GM12875 (cell line): ENCODE measurements around the gene USP48.

Source experiments
- H3K4me3 ChIP-seq: one replicate; pipeline ENCODE4 v1.5.1; 2011; ENCODE audit warnings: low read depth, low read length, control low read depth
- CTCF ChIP-seq: IDR thresholded peaks from 2 replicates; pipeline ENCODE4 v1.5.1; 2011; ENCODE audit warnings: low read depth, mild to moderate bottlenecking, control low read depth, inconsistent platforms, low read length, moderate library complexity, borderline replicate concordance; ENCODE audit not compliant: insufficient read depth

USP48 gene

GRCh38 chr1:21652101-21652936, 130.6 kb downstream of the USP48 start:
- no peak overlapping the region for H3K4me3 ChIP-seq
- no peak for TF ChIP-seq CTCF

DNA sequence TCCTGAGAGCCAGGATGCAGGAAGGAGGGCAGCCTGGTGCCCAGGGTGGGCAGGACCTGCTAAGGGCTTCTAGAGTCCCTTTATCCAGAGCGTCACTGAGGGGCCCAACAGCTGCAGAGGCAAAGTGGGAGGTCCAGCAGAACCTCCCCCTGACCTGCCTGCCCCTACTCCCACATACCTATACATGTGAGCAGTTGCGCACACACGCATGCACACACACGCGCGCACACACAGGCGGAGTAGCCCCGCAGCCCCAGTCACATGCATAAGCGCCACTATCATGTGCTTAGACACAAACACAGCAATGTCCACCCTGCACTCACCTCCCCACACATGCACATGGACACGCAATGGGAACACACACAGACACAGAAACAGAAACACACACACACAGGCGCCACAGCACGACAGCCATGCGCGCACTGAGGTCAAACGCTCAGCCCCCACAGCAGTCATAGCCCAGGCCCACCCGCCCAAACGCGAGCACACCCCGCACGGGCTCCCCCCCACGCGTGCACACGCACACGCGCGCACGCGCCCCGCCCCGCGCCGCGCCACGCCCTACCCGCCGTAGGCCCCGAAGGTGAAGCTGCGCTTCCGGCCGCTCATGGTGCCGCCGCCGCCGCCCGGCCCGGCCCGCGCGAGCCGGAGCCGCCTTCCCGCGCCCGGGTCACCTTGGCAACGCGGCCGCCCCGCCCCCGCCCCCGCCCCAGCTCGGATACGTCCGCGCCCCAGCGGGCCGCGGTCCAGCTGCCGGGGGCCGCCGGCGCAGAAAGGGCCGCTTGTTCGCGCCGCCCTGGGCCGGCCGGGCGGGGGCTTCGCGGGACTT, 131.5 kb downstream of the USP48 start:
- no peak overlapping the region for H3K4me3 ChIP-seq
- TF ChIP-seq CTCF, result no peak

DNA sequence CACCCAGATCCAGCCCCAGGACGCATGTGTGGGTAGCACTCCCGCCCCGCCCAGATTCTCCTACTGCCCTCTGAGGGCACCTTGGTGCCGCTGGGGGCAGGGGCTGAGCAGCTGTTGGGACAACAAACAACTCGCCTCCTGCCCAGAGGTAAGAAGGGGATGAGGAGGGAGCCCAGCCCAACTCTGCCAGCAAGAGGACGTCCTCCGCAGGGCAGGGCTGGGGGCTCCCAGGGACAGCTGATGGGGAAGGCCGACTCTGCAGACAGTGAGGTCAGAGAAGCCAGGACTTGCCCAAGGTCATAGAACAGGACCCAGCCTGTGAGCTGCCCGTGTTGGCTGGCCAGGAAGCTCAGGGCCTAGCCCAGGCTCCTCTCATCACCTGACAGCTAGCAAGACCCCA, 132.5 kb downstream of the USP48 start:
- no peak overlapping the region for H3K4me3 ChIP-seq
- TF ChIP-seq CTCF, result no peak

DNA sequence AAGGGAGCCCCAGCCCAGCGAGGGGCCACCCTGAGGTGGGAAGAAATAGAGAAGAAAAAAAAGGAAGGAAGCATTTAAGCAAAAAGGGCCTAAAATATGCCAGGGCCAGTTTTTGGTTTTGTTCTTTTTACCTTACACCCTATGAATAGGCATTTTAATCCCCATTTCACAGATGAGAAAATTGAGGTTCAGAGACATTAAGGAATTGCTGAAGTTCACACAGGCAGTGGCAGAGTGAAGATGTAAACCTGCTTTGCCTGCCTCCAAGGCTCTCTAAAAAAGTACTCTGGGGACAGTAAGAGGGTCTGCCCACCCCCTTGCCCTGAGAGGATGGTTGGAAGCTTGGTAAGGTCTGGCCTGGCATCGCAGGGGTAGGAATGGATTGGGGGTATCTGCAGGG, 133.6 kb downstream of the USP48 start:
- no peak for TF ChIP-seq CTCF
- no peak overlapping the region for H3K4me3 ChIP-seq

GRCh38 chr1:21648791-21649190, 134.2 kb downstream of the USP48 start:
- H3K4me3 ChIP-seq, result no peak overlapping the region
- TF ChIP-seq CTCF, result no peak

- H3K4me3 ChIP-seq, result no peak overlapping the region
- TF ChIP-seq CTCF, result no peak
Observed at GRCh38 chr1:21648352-21648730, 134.6 kb downstream of the USP48 start.
